Measurements from ENCODE around the gene TMED6. TPM values are rescaled to one million over a fixed set of nuclear protein-coding genes. Genes with fewer than 3 reads are reported as not detected.

Gene TMED6
- total RNA-seq, 4 donors from 2014 or later: not detected

GRCh38 chr16:69328854-69329316 is 22.7 kb downstream of the TMED6 start:
- Histone ChIP-seq H3K27me3 (no peaks in the 10 kb centered on the region), H3K4me3 (peak overlapping the region; percentile 68 to 98 (median 92)), H3K36me3 (peaks cover 0 to 69% (median 20%) of the 10 kb centered on the region in 3 donors), H3K27ac (peak overlapping the region; percentile 32 to 98 (median 81)), H3K4me1 (peaks cover 21 to 77% (median 41%) of the 10 kb centered on the region in 3 donors), H3K9me3 (no peaks in the 10 kb centered on the region)
- TF ChIP-seq POLR2A (IDR thresholded peaks at IDR 0.05) (no peak), CTCF (IDR thresholded peaks at IDR 0.05) (no peak)
- intact Hi-C loops (cut with DNase I): no loop called here
- DNase-seq: no peak
- WGBS, 2 donors: 27 to 36% methylated on average over 6 to 9 of the region's 10 CpGs

GRCh38 chr16:69327585-69328310 is 23.8 kb downstream of the TMED6 start:
- Histone ChIP-seq H3K36me3 (peaks cover 5 to 69% (median 21%) of the 10 kb centered on the region in 3 donors), H3K4me3 (peak overlapping the region in 1 of 4 donors; percentile 98), H3K27ac (peak overlapping the region in 2 of 4 donors; percentile 54 to 97)

GRCh38 chr16:69326172-69326873 is 25.3 kb downstream of the TMED6 start:
- TF ChIP-seq CTCF (IDR thresholded peaks at IDR 0.05) (no peak), POLR2A (IDR thresholded peaks at IDR 0.05) (no peak)
- H3K27ac ChIP-seq: peak overlapping the region in 2 of 4 donors; percentile 4 to 40
- intact Hi-C loops (cut with DNase I): no loop called here
- WGBS, 2 donors: 45 to 46% methylated on average over 7 of the region's 7 CpGs
- H3K4me1 ChIP-seq: peaks cover 21 to 69% (median 40%) of the 10 kb centered on the region in 3 donors
- H3K27me3 ChIP-seq: no peaks in the 10 kb centered on the region
- H3K4me3 ChIP-seq: no peak overlapping the region
- H3K9me3 ChIP-seq: no peaks in the 10 kb centered on the region
- peaks cover 18 to 70% (median 36%) of the 10 kb centered on the region in 3 donors for H3K36me3 ChIP-seq
- DNase-seq: no peak

More at GRCh38 chr16:69327585-69328310, 23.8 kb downstream of the TMED6 start:
- Histone ChIP-seq H3K27me3 (no peaks in the 10 kb centered on the region), H3K4me1 (peaks cover 21 to 78% (median 41%) of the 10 kb centered on the region in 3 donors), H3K9me3 (no peaks in the 10 kb centered on the region)
- 70 to 82% methylated on average over 14 of the region's 14 CpGs for WGBS, 2 donors
- intact Hi-C loops (cut with DNase I): no loop called here
- DNase-seq: no peak
- TF ChIP-seq CTCF (IDR thresholded peaks at IDR 0.05) (no peak), POLR2A (IDR thresholded peaks at IDR 0.05) (no peak)

- 85 to 93% methylated on average over 5 to 6 of the region's 6 CpGs for WGBS, 2 donors
- no peak for DNase-seq
- Histone ChIP-seq H3K27me3 (no peaks in the 10 kb centered on the region), H3K27ac (peak overlapping the region in 1 of 4 donors; percentile 31), H3K4me1 (peaks cover 17 to 63% (median 34%) of the 10 kb centered on the region in 3 donors), H3K9me3 (no peaks in the 10 kb centered on the region), H3K4me3 (no peak overlapping the region), H3K36me3 (peaks cover 24 to 75% (median 41%) of the 10 kb centered on the region in 3 donors)
- intact Hi-C loops (cut with DNase I): no loop called here
- TF ChIP-seq POLR2A (IDR thresholded peaks at IDR 0.05) (no peak), CTCF (IDR thresholded peaks at IDR 0.05) (no peak)
Observed at GRCh38 chr16:69325784-69326171, 25.8 kb downstream of the TMED6 start.
